Right ventricle myocardium superior (tissue), 1 donor: ENCODE data around the gene ARV1. TPM values are rescaled to one million over a fixed set of nuclear protein-coding genes. Genes with fewer than 3 reads are reported as not detected.
A peak's percentile ranks its signal among the peaks of the same experiment; 100 is the strongest.
"Not testable (repeated sequence)": the region's sequence is repeated elsewhere in the genome, so short reads cannot be mapped to it uniquely, and the experiment has no call there.

Experiments
- ATAC-seq: fragments of 200-7000 bp; cut with Tn5 transposase; one replicate; pipeline ENCODE4 v1.9.1; 2020; ENCODE audit warnings: mild to moderate bottlenecking; ENCODE audit not compliant: poor library complexity
- DNase-seq: peaks from one replicate; pipeline ENCODE4 v3.0.0-alpha.2; 2020
- intact Hi-C: fragments of 100-400 bp; cut with DNase I; formaldehyde crosslinking; loops from one replicate; pipeline ENCODE4 v1.11.2; 2022
- total RNA-seq: library from RNA; stranded (reverse); fragmentation: NEBNext Ultra II Directional; extraction: Animal tissue kit (Norgen Biotek cat#: 25700); gene quantifications from one replicate; pipeline ENCODE4 v1.2.1, GENCODE V29; 2021
- donor health status: DM: no; HTN: yes; CAD: no; lungs with severe emphysema.

ARV1 gene
- total RNA-seq, 1 donor from 2014 or later = 15.2 TPM

- ATAC-seq (peak; percentile 52), DNase-seq (no peak)
- intact Hi-C loops = no loop called here
Observed at GRCh38 chr1:230972855-230973271, 6.0 kb upstream of the ARV1 start.

- intact Hi-C loops = no loop called here
- ATAC-seq = no peak
Observed at GRCh38 chr1:230975636-230976035, 3.3 kb upstream of the ARV1 start.

GRCh38 chr1:230976360-230976759, 2.5 kb upstream of the ARV1 start:
- ATAC-seq (no peak), DNase-seq (no peak)
- intact Hi-C loops = no loop called here

More at GRCh38 chr1:230975636-230976035, 3.3 kb upstream of the ARV1 start:
- DNase-seq = no peak

GRCh38 chr1:230976825-230977747, 1.8 kb upstream of the ARV1 start:
- no peak for DNase-seq
- intact Hi-C loops = no loop called here
- ATAC-seq = no peak

- ATAC-seq (no peak), DNase-seq (peak; percentile 56)
- intact Hi-C loops = no loop called here
Observed at GRCh38 chr1:230977761-230978490, 968 bp upstream of the ARV1 start.

GRCh38 chr1:230979389-230979716, 459 bp downstream of the ARV1 start:
- intact Hi-C loops = no loop called here
- no peak for ATAC-seq
- no peak for DNase-seq

- intact Hi-C loops = no loop called here
- ATAC-seq (no peak), DNase-seq (no peak)
Observed at GRCh38 chr1:230979952-230980351, 1.1 kb downstream of the ARV1 start.

GRCh38 chr1:230982696-230983095, 3.8 kb downstream of the ARV1 start:
- no peak for DNase-seq
- no peak for ATAC-seq
- intact Hi-C loops = no loop called here

- DNase-seq (no peak), ATAC-seq (no peak)
- intact Hi-C loops = no loop called here
Observed at GRCh38 chr1:230983811-230984210, 4.9 kb downstream of the ARV1 start.

GRCh38 chr1:230984622-230985515, 6.0 kb downstream of the ARV1 start:
- intact Hi-C loops, DNase-seq, ATAC-seq: not testable (repeated sequence)

GRCh38 chr1:230985711-230986110, 6.8 kb downstream of the ARV1 start:
- intact Hi-C loops = no loop called here
- ATAC-seq = no peak
- no peak for DNase-seq

GRCh38 chr1:230986976-230987375, 8.1 kb downstream of the ARV1 start:
- ATAC-seq (no peak), DNase-seq (no peak)
- intact Hi-C loops = no loop called here

- no peak for ATAC-seq
- no peak for DNase-seq
- intact Hi-C loops = no loop called here
Observed at GRCh38 chr1:230987448-230987847, 8.6 kb downstream of the ARV1 start.

- DNase-seq (no peak), ATAC-seq (no peak)
- intact Hi-C loops = no loop called here
Observed at GRCh38 chr1:230992100-230992774, 13.3 kb downstream of the ARV1 start.

- intact Hi-C loops = no loop called here
- DNase-seq = no peak
- ATAC-seq = no peak
Observed at GRCh38 chr1:230994860-230995259, 16.0 kb downstream of the ARV1 start.

- DNase-seq = no peak
- intact Hi-C loops = no loop called here
Observed at GRCh38 chr1:231000201-231000600, 21.3 kb downstream of the ARV1 start.

GRCh38 chr1:231000639-231001038, 21.7 kb downstream of the ARV1 start:
- no peak for DNase-seq
- intact Hi-C loops = no loop called here
- ATAC-seq = no peak

More at GRCh38 chr1:231000201-231000600, 21.3 kb downstream of the ARV1 start:
- no peak for ATAC-seq

- intact Hi-C loops = no loop called here
- DNase-seq (no peak), ATAC-seq (no peak)
Observed at GRCh38 chr1:231001892-231002291, 23.0 kb downstream of the ARV1 start.
